ENCODE results near the gene HAVCR1. TPM values are rescaled to one million over a fixed set of nuclear protein-coding genes. Genes with fewer than 3 reads are reported as not detected.
"Not testable (repeated sequence)": the region's sequence is repeated elsewhere in the genome, so short reads cannot be mapped to it uniquely, and the experiment has no call there.

HAVCR1 gene
- total RNA-seq, 2 donors from 2014 or later = 0.19 TPM; not detected in 1

- intact Hi-C loops (cut with DNase I) = no loop called here
- DNase-seq (ENCODE audit: low spot score) = no peak
Observed at GRCh38 chr5:157051604-157052245, 7.2 kb downstream of the HAVCR1 start.

DNA sequence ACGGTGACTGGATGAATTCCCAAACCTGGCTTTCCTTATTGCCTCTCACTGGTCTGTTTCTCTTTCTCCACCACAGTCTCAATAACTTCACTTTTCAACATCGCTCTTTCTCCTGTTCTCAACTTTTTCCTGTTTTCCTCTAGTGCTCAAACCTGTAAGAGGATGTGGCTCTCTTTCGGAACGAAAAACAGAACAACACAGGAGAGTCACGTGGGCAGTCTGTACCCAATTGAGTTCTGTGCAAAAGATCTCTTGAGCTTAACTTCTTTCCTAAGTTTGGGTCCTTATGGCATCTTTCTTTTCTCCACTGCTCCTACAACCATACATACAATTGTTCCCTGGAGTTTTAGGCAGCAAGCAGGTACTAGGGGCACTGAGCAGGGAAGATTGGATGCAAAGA, 8.9 kb downstream of the HAVCR1 start:
- DNase-seq (ENCODE audit: low spot score) = no peak
- intact Hi-C loops (cut with DNase I) = no loop called here

- intact Hi-C loops (cut with DNase I) = no loop called here
- DNase-seq (ENCODE audit: low spot score) = no peak
Observed at GRCh38 chr5:157049605-157050004, 9.3 kb downstream of the HAVCR1 start.

- DNase-seq (ENCODE audit: low spot score) = no peak
- intact Hi-C loops (cut with DNase I) = no loop called here
Observed at GRCh38 chr5:157047898-157048297, 11.0 kb downstream of the HAVCR1 start.

DNA sequence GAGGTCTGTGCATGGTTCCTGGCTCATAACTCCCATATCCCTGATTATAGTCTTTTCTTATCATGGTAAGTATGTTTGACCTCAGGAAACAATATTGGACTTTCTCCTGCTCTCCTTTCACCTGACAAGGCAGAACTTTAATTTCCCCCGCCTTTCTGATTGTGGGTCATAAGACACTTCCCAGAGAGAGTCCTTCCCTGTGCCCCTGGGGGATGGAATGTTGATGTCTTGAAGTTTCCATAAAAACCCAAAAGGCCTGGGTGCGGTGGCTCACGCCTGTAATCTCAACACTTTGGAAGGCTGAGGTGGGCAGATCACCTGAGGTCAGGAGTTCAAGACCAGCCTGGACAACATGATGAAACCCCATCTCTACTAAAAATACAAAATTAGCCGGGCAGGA, 11.9 kb downstream of the HAVCR1 start:
- DNase-seq (ENCODE audit: low spot score); intact Hi-C loops (cut with DNase I): not testable (repeated sequence)

- DNase-seq (ENCODE audit: low spot score) = no peak
- intact Hi-C loops (cut with DNase I) = no loop called here
Observed at GRCh38 chr5:157046041-157046440, 12.9 kb downstream of the HAVCR1 start.

DNA sequence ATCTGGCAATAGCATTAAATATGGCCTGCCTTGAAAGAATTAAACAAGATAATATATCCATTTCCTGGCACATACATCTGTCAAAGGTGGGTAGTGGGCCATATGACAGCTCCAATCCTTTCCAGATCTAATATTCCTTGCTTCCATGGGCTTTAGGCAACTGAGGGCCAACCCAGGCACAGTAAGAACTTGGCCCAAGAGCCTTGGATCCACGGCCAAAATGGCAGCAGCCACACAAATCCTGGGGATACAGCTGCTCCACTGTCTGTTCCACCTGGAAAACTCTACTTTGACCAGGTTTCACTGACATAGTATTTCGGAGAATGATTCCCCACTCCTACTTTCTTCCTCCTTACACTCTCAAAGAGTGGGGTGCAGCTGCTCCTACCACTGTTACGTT, 13.3 kb downstream of the HAVCR1 start:
- intact Hi-C loops (cut with DNase I) = no loop called here
- DNase-seq (ENCODE audit: low spot score) = no peak

DNA sequence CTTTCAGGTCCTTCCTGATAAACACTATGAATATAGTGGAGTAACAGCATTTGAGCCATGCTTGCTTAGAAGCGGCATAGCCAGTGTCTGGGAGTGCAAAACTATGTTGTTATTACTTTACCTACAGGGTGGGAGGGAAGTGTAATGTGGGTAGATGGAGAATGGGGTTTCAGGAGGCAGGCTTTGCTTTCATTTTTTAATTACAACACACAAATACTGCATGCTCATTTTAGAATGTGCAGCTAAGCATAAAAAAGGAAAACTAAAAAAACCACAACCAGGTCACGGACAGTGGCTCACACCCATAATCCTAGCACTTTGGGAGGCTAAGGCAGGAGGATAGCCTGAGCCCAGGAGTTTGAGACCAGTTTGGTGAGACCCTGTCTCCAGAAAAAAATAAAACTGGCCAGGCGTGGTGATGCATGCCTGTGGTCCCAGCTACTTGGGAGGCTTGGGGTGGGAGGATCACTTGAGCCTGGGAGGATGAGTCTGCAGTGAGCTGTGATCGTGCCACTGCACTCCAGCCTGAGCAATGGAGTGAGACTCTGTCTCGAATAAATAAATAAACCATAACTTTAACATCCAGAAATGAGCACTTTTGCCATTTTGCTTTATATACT, 20.2 kb downstream of the HAVCR1 start:
- intact Hi-C loops (cut with DNase I) = no loop called here
- DNase-seq (ENCODE audit: low spot score) = no peak

DNA sequence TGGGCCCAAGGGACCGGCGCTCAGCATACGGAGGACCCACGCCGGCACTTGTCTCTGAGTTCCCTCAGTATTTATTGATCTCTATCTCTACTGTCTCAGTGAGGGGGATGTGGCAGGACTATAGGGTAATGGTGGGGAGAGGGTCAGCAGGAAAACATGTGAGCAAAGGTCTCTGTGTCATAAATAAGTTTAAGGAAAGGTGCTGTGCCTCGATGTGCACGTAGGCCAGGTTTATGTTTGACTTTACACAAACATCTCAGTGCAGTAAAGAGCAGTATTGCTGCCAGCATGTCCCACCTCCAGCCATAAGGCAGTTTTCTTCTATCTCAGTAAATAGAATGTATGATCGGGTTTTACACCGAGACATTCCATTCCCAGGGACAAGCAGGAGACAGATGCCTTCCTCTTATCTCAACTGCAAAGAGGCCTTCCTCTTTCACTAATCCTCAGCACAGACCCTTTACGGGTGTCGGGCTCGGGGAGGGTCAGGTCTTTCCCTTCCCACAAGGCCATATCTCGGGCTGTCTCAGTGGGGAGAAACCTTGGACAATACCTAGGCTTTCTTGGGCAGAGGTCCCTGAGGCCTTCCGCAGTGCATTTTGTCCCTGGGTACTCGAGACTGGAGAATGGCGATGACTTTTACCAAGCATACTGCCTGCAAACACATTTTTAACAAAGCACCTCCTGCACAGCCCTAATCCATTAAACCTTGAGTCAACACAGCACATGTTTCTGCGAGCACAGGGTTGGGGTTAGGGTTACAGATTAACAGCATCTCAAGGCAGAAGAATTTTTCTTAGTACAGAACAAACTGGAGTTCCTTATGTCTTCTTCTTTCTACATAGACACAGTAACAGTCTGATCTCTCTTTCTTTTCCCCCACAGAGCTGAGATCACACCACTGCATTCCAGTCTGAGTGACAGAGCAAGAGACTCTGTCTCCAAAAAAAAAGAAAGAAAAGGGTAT, 24.5 kb downstream of the HAVCR1 start:
- intact Hi-C loops (cut with DNase I); DNase-seq (ENCODE audit: low spot score): not testable (repeated sequence)

DNA sequence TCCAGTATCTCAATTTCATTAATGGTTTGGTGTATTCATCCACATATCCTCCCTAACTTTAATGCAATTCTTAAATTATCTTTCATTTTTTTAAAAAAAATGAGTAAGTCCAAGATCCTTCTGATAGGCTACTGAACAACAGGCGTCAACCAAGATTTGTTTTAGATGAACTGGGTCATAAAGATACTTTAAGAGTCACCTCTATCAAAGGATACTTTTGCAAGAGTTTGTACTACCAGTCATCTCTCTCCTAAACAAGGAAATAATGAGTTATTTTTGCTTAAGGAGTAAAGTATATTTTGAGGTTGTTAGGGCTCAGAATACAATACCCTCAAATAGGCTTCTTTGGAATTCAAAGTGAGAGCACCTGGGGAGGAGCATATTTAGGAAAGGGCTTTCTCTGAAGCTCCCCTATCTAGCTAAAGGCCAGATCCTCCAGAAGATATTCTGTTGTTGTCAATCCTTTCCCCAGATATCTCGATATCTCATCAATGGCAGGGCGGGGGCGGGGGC, 25.8 kb downstream of the HAVCR1 start:
- intact Hi-C loops (cut with DNase I) = no loop called here
- no peak for DNase-seq (ENCODE audit: low spot score)

- DNase-seq (ENCODE audit: low spot score) = no peak
- intact Hi-C loops (cut with DNase I) = no loop called here
Observed at GRCh38 chr5:157030692-157031091, 28.2 kb downstream of the HAVCR1 start.

GRCh38 chr5:157029457-157029856, 29.5 kb downstream of the HAVCR1 start:
- intact Hi-C loops (cut with DNase I) = no loop called here
- DNase-seq (ENCODE audit: low spot score) = no peak

DNA sequence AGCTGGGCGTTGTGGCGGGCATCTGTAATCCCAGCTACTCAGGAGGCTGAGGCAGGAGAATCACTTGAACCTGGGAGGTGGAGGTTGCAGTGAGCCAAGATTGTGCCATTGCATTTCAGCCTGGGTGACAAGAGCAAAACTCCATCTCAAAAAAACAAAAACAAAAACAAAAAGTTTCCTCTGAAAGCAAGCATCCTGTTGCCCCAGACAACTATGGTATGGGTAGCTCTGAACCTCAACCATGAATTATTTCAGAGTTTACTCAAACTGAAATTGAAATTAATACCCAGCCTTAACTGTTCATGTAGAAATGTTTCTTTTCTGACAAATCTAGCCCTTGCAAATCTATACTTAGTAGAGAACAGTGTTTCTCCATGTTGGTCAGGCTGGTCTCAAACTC, 31.3 kb downstream of the HAVCR1 start:
- intact Hi-C loops (cut with DNase I); DNase-seq (ENCODE audit: low spot score): not testable (repeated sequence)

DNA sequence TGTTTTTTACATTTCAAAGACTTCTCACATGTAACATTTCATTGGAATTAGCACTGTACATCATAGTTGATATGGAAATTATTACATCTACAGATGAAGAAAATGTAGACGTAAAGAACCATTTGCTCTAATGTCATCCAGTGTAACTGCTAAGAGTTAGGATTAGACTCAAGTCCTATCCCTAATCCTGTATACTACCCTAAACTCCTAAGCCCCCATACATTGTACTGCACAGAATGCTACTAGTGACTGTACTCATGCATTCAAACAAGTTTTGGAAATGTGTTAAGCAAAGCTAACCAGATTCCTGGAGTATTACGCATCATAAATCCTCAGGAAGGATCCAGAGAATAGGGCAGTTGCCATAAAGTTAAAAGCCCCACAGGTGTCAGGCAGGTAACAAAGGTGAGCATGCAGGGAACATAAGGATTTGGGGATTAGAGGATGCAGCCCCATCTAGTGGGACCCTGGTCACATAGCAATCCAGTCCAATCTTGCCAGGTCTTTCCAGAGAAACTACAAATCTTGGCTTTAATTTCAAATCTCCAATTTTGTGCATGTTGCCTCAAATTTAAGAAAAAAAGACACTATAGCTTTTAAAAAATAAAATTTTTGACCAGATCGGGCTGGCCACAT, 32.0 kb downstream of the HAVCR1 start:
- intact Hi-C loops (cut with DNase I) = no loop called here
- no peak for DNase-seq (ENCODE audit: low spot score)

- intact Hi-C loops (cut with DNase I) = no loop called here
Observed at GRCh38 chr5:157025093-157025698, 33.7 kb downstream of the HAVCR1 start.

GRCh38 chr5:157024208-157024959, 34.5 kb downstream of the HAVCR1 start:
- intact Hi-C loops (cut with DNase I) = no loop called here

More at GRCh38 chr5:157025093-157025698, 33.7 kb downstream of the HAVCR1 start:
- DNase-seq (ENCODE audit: low spot score) = no peak

DNA sequence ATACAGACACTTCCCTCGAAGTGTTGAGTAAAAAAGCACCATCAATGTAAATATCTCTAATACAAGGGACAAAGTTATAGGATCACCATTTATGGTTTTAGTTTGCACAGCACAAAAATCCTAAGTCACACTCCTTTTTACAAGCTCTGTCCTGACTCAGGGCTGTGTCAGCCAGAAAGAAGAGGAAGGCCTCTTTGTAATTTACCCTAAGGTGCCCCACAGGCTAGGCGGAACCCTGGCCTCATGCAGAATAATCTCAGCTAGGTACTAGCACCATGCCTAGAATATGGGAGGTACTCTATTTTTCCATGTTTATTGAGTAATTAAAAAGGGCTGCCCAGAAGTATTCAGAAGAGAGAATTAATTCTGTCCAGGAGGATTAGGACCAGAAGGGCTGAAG, 36.9 kb downstream of the HAVCR1 start:
- DNase-seq (ENCODE audit: low spot score) = no peak

More at GRCh38 chr5:157024208-157024959, 34.5 kb downstream of the HAVCR1 start:
- no peak for DNase-seq (ENCODE audit: low spot score)

DNA sequence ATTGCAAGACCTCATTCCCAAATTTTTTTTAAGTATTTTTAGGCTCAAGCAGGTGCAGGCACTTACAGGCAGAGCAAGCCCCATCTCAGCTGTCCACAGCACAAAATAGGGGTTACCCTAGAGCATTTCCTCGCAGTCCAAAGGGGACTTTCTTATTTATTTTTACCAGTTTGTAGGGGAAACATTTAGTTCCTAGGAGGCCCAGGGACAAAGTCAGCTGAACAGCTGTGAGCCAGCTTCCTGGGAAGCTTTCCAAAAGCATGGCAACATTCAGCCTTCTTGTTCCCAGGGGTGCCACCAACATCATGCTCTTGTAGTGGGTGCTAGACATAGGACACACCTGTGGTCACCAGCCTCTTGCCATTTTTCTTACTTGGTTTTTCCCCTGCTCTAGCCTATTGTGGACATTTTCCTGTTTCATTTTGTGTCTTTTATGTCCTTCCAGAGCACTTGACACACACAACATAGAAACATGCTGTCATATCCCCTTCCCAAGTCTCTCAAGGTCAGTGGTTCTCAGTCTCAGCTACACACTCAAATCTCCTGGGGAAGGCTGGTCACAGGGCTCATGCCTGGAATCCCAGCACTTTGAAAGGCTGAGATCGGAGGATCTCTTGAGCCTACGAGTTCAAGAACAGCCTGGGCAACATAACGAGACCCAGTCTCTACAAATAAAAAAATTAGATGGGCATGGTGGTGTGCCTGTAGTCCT, 38.2 kb downstream of the HAVCR1 start:
- intact Hi-C loops (cut with DNase I) = no loop called here
- DNase-seq (ENCODE audit: low spot score) = no peak

More for the DNA sequence above, 36.9 kb downstream of the HAVCR1 start:
- intact Hi-C loops (cut with DNase I) = no loop called here
